HG03565 (cell line): Measurements from ENCODE around the gene GRIA2.
"Not testable (repeated sequence)": the region's sequence is repeated elsewhere in the genome, so short reads cannot be mapped to it uniquely, and the experiment has no call there.

ENCODE experiments used
- ATAC-seq: cut with Tn5 transposase; IDR thresholded peaks from one replicate; pipeline ENCODE4 v1.9.1; 2021; ENCODE audit warnings: mild to moderate bottlenecking, moderate library complexity; ENCODE audit not compliant: unreplicated experiment

Gene GRIA2

DNA sequence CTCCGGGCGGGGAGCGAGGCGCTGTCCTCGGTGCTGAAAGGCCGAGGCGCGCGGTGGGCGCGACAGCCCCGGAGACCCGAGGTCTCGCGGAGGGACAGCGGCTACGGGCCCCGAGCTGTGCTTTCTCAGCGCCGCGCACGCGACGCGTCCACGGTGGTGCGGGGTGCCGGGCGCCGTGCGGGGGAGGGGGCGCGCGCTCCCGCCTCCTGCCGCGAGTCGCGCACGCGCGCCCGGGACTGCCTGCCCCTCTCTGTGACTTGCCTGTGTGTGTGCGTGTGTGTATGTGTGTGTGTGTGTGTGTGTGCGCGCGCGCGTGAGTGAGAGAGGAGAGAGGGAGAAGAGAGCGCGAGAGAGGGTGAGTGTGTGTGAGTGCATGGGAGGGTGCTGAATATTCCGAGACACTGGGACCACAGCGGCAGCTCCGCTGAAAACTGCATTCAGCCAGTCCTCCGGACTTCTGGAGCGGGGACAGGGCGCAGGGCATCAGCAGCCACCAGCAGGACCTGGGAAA, at the start of gene GRIA2:
Gene GRIA2, plus strand, starts transcription at position 358 of the 511 bp plus-strand sequence. CDS start 315 bp downstream, outside the sequence.
- ATAC-seq: no peak

DNA sequence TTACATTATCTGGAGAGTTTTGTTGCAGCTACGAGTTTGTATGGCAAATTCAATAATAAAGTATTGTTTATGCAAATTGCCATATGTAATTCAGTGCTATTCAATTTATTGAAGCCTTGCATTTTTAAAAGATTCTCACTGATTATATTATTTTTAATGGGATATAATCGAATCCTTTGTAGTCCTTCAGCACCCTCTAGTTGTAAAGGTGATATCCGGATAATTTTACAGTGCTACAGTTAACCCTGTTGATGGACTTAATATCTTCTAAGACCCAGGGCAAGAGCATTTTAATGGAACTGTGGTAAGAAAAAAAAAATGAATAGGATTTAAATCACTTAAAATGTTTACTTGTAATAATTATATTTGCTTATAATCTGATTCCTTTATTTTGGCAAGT, 48.5 kb upstream of the GRIA2 start:
- no peak for ATAC-seq

DNA sequence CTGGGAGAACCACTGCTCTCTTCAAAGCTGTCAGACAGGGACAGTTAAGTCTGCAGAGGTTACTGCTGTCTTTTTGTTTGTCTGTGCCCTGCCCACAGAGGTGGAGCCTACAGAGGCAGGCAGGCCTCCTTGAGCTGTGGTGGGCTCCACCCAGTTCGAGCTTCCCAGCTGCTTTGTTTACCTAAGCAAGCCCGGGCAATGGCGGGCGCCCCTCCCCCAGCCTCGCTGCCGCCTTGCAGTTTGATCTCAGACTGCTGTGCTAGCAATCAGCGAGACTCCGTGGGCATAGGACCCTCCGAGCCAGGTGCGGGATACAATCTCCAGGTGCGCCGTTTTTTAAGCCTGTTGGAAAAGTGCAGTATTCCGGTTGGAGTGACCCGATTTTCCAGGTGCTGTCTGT, 40.3 kb upstream of the GRIA2 start:
- ATAC-seq: not testable (repeated sequence)

DNA sequence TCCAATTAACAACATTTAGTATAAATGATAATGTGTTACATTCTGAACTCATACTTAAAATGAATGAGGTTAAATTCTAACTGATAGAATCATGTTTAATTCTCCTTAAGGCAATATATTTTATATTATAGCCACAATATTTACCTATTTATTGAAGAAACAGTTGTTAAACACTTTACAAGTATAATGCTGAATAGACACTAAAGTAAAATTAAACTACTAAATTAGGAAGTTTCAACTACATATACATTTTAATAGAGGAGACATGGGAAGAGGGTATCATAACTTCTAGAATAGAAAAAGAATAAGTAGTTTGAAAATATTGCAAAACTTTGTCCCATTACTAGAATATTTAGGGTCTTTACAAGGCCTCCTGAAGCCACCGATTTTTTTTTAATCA, 36.2 kb upstream of the GRIA2 start:
- ATAC-seq: no peak

DNA sequence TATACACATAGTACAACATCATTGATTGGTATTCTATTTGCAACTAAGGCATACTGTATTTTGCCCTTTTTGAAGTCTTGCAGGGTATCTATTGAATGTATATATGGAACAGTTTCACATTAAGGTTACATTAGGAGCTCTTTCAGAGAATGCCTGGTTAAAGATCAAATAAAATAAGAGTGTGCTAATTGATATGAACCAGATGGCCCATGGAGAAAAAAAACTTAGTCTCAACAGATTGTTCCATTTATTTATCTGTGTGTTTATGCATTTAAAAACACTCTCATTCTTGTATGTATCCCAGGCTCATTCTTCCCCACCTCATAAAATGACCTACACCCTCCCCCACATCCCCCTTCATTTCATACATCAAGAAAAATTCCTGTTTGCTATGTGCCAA, 35.2 kb upstream of the GRIA2 start:
- no peak for ATAC-seq

DNA sequence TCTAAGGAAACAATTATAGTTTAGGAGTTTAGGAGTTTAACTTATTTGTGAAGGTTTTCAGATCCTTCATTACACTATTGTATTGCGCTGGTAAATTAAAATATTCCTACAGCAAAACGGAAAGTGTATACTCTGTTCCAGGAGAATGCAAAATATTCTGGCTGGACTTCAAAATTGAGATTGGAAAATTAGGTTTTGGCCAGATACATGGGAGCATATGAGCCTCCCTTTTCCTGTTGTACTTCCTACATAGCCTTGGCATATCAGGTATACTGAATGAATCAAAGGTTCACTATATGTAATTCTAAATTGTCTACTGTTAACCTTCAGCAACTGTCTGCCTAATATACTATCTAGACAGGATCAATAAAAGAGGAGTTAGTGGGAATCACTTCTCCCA, 25.2 kb upstream of the GRIA2 start:
- no peak for ATAC-seq

DNA sequence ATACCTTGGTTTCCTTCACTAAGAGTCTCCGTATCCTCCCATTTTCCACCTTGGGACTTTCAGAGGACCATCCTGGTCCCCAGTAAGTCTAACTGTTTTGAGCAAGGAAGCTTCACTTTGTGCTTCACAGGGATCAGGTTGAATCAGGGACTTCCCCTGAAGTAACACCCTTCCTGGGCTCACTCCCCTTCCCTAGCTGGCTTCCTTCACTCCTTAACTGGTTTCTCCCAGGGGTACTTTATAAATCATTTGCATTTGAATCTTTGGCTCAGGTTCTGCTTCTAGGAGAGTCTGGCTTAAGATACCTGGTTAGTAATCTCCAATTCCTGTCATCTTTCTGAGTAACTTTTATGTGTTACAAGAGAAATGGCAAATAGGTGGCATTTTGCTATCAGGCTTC, 24.5 kb upstream of the GRIA2 start:
- ATAC-seq: no peak

DNA sequence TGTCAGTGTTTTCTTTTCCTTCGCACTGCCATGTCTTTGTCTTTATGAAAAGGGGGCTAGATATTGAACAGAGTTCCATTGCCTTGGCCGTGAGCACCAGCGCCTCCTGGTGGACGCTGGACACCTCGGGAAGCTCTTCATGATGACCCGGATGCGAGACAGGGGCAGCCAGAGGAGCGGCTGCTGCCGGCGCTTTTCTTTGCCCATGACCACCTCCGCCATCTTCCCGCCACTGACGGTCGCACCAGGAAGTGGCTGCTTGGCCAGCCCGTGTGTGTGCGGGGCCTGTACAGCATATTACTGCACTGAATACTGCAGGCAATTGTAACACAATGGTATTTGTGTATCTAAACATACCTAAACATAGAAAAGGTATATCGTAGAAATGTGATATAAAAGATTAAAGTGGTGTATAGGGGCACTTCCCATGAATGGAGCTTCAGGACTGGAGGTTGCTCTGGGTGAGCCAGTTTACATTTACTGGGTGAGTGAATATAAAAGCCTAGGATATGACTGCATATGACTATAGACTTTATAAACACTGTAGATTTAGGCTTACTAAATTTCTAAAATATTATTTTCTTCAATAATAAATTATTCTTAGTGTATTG, 15.8 kb upstream of the GRIA2 start:
- ATAC-seq: no peak

DNA sequence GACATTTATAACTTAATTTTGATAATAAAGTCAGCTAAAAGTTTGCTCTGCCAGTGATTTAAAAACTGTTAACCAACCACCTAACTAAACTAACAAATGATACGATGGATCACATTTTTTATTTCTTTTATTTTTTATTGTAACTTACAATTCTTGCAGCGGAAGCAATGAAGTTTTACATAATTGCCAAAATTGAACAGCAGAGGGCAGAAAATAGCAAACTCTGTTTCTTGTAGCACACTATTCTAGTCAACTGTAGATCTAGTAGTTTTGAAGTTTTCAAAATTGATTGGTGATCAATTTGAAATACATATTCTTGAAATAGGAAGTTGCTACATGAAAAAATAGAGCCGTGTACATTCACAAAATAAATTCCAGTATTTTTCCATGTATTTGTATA, 2.8 kb upstream of the GRIA2 start:
- ATAC-seq: no peak

DNA sequence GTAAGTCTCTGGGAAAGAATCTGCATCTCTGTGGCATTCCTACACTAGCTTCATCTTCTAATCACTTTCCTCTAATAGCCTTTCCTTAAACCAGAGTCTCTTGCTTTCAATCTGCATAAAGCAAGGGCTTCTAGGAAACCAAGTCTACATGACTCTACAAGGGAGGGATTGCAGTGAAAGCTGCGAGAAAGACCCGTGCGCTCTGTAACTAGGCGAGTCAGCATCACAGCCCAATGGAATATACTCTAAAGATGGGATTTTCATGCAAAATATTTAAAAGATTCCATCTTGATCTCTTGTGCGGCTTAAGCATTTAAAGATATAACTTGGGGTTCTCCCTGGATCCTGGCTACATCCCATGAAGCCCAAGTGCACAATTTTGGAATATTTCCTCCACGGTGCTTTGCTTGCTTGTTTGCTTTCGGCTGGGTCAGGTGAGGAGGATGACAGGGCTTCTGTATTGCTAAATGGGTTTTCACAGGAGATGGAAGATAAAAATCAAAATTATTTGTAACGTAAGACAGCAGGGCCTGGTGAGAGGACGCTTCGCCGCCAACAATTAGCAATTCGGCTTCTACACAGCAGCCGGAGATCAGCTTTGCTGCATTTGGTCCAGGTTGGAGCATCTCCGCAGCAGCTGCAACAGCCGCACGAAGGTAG, 687 bp upstream of the GRIA2 start:
- no peak for ATAC-seq

DNA sequence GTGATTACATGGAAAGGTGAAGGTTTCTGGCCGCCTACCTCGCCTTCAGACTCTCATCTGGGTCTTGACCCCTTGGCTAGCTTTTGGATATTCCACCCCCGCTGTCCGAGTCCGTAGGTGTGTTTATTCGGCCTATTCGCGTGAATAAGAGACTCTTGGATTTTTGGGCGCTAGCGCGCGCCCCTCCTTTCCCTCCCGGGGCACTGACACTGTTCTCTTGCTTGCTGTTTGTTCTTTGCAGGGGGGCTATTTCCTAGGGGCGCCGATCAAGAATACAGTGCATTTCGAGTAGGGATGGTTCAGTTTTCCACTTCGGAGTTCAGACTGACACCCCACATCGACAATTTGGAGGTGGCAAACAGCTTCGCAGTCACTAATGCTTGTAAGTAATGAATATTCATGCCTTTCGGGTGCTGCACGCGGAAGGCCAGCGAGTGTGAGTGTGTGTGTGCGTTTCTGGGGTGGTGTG, 932 bp downstream of the GRIA2 start:
- no peak for ATAC-seq

DNA sequence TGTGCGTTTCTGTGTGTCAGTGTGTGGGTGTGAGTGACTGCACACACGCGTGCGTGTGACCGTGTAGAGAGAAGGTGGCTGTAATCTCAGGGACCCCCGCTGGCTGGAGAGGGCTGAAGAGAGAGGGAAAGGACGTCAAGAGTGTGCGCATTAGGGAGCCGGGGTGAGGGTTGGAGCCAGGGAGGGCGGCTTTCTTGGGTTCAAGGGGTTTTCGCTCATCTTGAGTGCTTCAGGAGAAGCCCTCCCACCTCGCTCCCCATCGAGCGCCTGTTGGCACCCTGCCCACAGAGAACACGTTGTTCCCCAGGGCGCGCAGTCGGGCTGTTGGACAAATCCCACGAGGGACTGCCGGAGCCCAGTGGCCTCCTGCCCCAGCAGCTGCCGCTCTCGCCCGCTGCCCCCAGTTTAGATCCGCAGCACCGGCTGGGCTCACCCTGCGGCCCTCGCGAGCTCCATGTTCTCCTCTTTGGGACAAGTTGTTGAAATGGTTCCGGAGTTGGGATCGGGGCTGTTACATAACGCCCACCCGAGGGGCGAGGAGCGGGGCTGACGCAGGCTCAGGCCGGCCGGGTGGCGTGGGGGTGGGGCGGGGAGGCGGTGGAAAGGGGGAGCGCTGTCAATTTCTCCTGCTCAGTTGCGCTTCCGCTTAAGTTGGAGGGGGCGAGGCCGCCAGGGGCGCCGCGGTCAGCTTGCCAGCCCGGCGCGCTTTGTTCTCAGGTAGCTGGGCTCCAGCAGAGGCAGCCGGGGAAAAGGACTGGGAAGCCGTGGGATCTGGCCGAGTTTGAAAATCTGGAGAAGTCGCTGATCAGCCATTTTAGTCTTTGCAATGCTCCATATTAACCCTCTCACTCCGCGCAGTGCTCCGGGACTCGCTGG, 1.6 kb downstream of the GRIA2 start:
- ATAC-seq: no peak

DNA sequence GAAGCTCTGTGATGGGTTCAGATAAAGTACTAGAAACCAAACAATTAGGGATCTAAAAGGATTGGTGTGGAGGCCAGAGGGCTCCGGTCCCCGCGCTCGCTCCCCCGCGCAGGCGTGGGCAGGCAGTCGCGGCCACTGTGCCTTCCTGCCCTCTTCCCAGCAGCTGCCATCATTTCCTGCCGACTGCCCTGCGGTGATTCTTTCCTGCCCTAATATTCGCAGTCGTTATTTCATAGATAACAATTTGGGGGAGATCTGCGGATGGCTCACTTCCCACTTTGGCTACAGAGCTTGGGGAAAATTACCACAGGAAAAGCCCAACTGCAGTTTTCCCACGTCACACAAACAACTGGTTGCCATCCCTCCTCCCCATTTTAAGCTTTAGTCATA, 2.2 kb downstream of the GRIA2 start:
- no peak for ATAC-seq

DNA sequence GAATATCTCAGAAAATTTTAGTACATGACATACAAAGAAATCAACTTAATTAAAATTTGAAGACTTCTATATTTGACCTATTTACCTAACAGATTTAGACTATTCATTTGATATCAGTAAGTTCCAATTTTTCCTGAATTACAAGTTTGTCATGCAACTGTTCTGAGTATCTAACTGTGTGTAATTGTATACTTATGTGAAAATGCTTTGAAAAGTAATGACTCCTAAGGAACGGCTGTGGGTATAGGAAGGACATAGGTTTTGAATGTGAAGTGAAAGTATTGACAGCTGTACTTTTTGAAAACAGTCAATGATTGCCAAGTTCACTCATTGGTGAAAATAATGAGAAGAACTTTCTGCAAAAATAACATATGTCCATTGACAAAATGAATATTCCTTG, 2.9 kb downstream of the GRIA2 start:
- ATAC-seq: no peak

DNA sequence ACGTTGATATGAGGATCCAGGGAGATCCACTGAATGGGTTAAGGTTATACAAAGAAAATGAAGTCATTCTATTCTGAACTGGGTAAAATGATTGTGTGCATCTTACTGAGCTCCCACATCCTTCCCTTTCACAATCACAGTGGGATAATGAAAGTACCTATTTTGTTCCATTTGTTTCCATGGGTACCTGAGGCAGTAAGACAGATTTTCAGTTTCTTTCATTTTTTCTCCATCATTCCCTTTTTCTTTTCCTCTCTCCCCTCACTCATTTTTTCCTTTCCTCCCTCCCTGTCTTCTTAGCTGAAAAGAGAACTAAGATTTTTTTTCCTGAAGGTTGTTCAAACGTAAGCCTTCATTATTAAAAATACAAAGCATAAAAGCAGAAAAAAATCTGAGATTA, 4.6 kb downstream of the GRIA2 start:
- ATAC-seq: no peak

DNA sequence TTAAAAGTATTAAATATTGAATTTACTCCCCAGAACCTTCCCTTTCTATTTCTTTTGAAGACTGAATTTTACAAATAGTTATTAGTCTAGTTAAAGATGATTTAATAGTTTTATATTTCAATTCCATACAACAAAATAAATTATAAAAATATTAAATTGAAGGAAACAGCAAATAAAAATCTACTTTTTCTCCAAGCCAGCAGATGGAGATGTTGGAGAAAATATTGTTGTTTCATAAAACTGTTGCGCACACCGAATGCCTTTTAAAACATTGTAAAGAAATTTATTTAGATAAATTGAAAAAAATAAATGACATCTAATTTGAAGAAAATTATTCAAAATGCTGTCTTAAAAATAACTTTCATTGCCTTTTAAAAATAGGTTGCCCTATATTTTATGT, 5.5 kb downstream of the GRIA2 start:
- no peak for ATAC-seq

DNA sequence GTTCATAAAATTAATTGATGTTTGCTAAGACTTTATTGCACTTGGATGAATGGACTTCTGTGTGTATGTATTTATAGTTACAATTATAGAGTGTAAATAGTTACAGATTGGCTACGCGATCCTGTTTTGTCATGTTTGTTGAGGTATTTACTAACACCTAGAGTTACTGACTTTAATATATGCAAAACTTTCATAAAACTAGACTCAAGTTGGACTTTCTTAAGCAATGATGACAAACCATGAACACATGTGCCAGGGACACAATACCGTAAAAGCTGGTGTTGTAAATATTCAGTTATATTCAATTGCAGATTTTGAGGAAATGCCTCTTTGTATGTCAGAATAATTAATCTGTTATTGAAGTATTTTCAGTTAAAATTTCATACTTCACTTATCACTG, 6.1 kb downstream of the GRIA2 start:
- no peak for ATAC-seq

DNA sequence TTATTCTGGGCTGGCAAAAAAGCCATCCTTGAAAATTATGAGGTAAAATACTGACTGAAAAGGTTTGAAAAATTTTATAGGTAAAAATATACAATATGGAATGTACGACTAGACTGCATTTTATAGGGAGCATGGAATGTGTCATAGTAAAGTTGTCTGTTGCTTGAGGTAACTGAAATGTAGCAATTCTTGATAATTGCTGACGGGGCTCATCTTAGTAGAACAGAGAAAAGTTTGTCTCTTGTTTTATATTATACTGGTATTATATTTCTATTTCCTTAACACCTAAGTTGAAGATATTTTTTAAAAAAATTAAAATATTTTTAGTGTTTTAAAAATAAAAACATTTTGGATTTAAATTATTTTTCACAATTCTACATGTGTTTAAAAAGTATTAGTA, 11.0 kb downstream of the GRIA2 start:
- no peak for ATAC-seq

DNA sequence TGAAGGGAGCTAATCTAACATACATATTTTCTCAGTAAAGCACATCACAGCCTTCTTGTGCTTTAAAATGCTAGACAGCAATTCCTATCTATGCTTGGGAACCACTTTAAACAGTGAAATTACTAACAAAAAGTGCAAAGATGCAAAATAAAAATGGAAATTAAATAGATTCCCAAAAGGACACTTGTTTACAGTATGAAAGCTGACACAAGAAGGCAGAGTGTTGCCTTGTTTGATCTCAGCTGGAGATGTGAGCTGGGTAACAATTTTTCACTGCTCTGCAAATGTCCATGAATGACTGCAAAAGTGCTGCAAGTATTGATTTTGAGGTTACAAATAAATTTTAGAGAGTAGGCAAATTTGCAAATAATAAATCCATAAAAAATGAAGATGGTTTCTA, 22.3 kb downstream of the GRIA2 start:
- no peak for ATAC-seq

DNA sequence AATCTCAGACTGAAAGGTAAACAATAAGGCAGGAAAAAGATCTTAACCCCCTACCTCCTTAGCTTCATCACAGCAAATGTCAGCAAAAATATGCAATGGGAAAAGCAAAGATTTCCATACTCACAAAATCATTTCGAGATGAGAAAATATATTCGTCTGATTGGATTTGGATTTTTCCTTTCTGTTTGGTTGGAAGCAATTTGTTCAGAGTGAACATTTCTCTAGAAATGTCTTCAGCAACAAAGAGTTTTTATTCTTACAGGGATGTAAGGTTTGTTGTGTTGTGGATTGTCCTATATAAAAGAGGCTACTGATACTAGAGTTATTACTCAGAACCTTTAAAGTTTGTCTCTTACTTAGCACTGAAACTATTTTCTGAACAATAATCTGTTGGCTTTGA, 23.8 kb downstream of the GRIA2 start:
- no peak for ATAC-seq

DNA sequence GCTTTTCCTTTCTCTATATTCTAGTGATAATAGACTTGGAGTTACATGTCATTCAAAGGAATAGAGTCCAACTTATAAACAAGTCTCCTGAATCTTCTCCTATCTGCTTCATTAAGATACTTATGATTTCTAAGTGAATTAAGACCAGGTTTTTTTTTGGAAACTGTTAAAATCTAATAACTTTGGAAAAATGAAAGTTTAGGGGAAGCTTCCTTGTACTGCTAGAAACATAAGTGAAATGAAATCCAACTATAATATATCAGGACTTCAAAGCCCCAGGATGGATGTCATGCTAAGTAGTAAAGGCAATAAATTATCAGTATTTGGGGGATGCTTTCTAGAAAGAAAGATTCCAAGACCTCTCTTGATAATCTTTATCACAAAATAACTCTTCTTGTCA, 24.8 kb downstream of the GRIA2 start:
- ATAC-seq: no peak

DNA sequence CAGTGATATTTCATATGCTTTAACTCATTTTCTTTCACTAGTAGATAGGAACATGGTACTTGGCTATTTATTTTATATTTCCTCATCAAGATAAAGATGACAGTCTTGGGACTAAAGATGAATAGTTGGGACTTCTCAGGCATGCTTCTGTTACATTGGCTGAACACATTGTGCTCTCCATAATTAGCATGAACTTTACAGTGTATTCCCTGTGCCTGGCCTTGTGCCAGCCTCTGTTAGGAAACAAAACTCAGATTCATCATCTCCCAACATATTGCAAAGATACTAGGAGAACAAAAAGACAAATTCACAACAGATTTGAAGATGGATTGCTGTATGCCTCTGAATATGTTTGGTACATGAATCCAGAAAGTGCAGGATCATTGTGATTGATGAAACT, 26.4 kb downstream of the GRIA2 start:
- ATAC-seq: no peak
